Activated CD8-positive, alpha-beta T cell treated with anti-CD3 and anti-CD28 coated beads, Interleukin-2, amount 10 ng/mL, durations not matched to agents 7 days and 5 days (primary cell): ENCODE measurements around the gene LITAFD. TPM values are rescaled to one million over a fixed set of nuclear protein-coding genes. Genes with fewer than 3 reads are reported as not detected.
"Not testable (repeated sequence)": the region's sequence is repeated elsewhere in the genome, so short reads cannot be mapped to it uniquely, and the experiment has no call there.

Experiments used
- ATAC-seq: fragments of 150-1000 bp; cut with Tn5 transposase; one replicate; pipeline ENCODE4 v1.10.0; 2021; ENCODE audit warnings: moderate library complexity
- CTCF ChIA-PET: fragments of 350-600 bp; sonication (Branson Sonifier 250); formaldehyde crosslinking; loops from one replicate; lab custom pipeline; 2021; ENCODE audit warnings: antibody characterized with exemption; lab: Charles Lee
- POLR2A ChIA-PET: fragments of 350-600 bp; sonication (Branson Sonifier 250); formaldehyde crosslinking; loops from one replicate; lab custom pipeline; 2021; ENCODE audit warnings: antibody characterized with exemption; lab: Charles Lee
- DNase-seq: peaks from one replicate; pipeline ENCODE4 v3.0.0-alpha.2; 2020
- H3K27ac Mint-ChIP-seq: one replicate; pipeline ENCODE4 v1.8.0; 2021; ENCODE audit warnings: mild to moderate bottlenecking, mixed read lengths
- H3K27me3 Mint-ChIP-seq: one replicate; pipeline ENCODE4 v1.8.0; 2021; ENCODE audit warnings: low read depth, mixed read lengths
- H3K36me3 Mint-ChIP-seq: one replicate; pipeline ENCODE4 v1.8.0; 2021; ENCODE audit warnings: low read depth, mixed read lengths
- H3K4me1 Mint-ChIP-seq: one replicate; pipeline ENCODE4 v1.8.0; 2021; ENCODE audit warnings: low read depth, mixed read lengths
- H3K4me3 Mint-ChIP-seq: one replicate; pipeline ENCODE4 v1.8.0; 2021; ENCODE audit warnings: mild to moderate bottlenecking, mixed read lengths
- H3K9me3 Mint-ChIP-seq: one replicate; pipeline ENCODE4 v1.8.0; 2022; ENCODE audit warnings: mixed read lengths; ENCODE audit not compliant: insufficient read depth
- total RNA-seq, 2 experiments: library from RNA; stranded (reverse); gene quantifications; one replicate each; pipeline ENCODE4 v1.2.3, GENCODE V29; 2021

Gene LITAFD
- total RNA-seq, 2 experiments from 2014 or later, result not detected

GRCh38 chr16:8874388-8874787, 7.8 kb upstream of the LITAFD start:
- ATAC-seq, result no peak
- Mint-ChIP-seq H3K9me3 (no peaks in the 10 kb centered on the region), H3K36me3 (no peaks in the 10 kb centered on the region), H3K27me3 (no peaks in the 10 kb centered on the region), H3K4me3 (no peak overlapping the region), H3K4me1 (peaks cover 45% of the 10 kb centered on the region), H3K27ac (peak overlapping the region; percentile 74)
- no peak for DNase-seq
- ChIA-PET CTCF (interaction anchor here (0.7 to 2.0 kb wide), 9 partner anchors 9 to 307 kb away, joined by 3 to 5 read pairs (median 4); no protein-coding TSS in a partner anchor), POLR2A (interaction anchor here (0.5 kb wide), 1 partner anchor 15 kb away, joined by 3 read pairs; no protein-coding TSS in a partner anchor)

- ATAC-seq, H3K36me3 Mint-ChIP-seq, DNase-seq, POLR2A ChIA-PET, H3K4me3 Mint-ChIP-seq, H3K9me3 Mint-ChIP-seq, H3K27ac Mint-ChIP-seq, H3K27me3 Mint-ChIP-seq: not testable (repeated sequence)
- CTCF ChIA-PET, result interaction anchor here (1.0 kb wide), 1 partner anchor 61 kb away, joined by 3 read pairs; no protein-coding TSS in a partner anchor
- peaks cover 42% of the 10 kb centered on the region for H3K4me1 Mint-ChIP-seq
These were observed 6.8 kb upstream of the LITAFD start for GRCh38 chr16:8875317-8875716.

GRCh38 chr16:8877894-8878522, 4.1 kb upstream of the LITAFD start:
- peaks cover 33% of the 10 kb centered on the region for H3K4me1 Mint-ChIP-seq
- H3K4me3 Mint-ChIP-seq, result no peak overlapping the region
- CTCF ChIA-PET, result interaction anchor here (0.7 to 4.1 kb wide), 4 partner anchors 7 to 311 kb away, joined by 3 to 34 read pairs (median 12); partner anchors contain the start of gene CARHSP1
- H3K9me3 Mint-ChIP-seq, result no peaks in the 10 kb centered on the region
- no peaks in the 10 kb centered on the region for H3K36me3 Mint-ChIP-seq
- POLR2A ChIA-PET, result interaction anchor here (2.0 kb wide), 1 partner anchor 10 kb away, joined by 13 read pairs; the partner anchor contains the start of gene CARHSP1
- ATAC-seq, result peak; percentile 24
- H3K27ac Mint-ChIP-seq, result peak overlapping the region; percentile 10
- DNase-seq, result no peak
- H3K27me3 Mint-ChIP-seq, result no peaks in the 10 kb centered on the region

GRCh38 chr16:8878523-8878911, 3.6 kb upstream of the LITAFD start:
- Mint-ChIP-seq H3K27ac (no peak overlapping the region), H3K9me3 (no peaks in the 10 kb centered on the region), H3K4me3 (no peak overlapping the region), H3K4me1 (peaks cover 31% of the 10 kb centered on the region), H3K27me3 (no peaks in the 10 kb centered on the region), H3K36me3 (no peaks in the 10 kb centered on the region)
- ChIA-PET POLR2A (interaction anchor here (2.0 kb wide), 1 partner anchor 10 kb away, joined by 13 read pairs; the partner anchor contains the start of gene CARHSP1), CTCF (interaction anchor here (0.7 to 4.1 kb wide), 6 partner anchors 7 to 311 kb away, joined by 4 to 34 read pairs (median 16); partner anchors contain the start of genes CARHSP1, PMM2 and TMEM186)
- no peak for DNase-seq
- ATAC-seq, result no peak

GRCh38 chr16:8880839-8881510, 1.2 kb upstream of the LITAFD start:
- no peak for ATAC-seq
- DNase-seq, result no peak
- Mint-ChIP-seq H3K9me3 (no peaks in the 10 kb centered on the region), H3K27me3 (peaks cover 5% of the 10 kb centered on the region), H3K27ac (no peak overlapping the region), H3K4me1 (peaks cover 23% of the 10 kb centered on the region), H3K36me3 (no peaks in the 10 kb centered on the region), H3K4me3 (no peak overlapping the region)
- CTCF ChIA-PET, result interaction anchor here (0.6 to 4.1 kb wide), 33 partner anchors 8 to 314 kb away, joined by 3 to 34 read pairs (median 5); partner anchors contain the start of genes CARHSP1, PMM2 and TMEM186
- POLR2A ChIA-PET, result interaction anchor here (1.3 to 2.5 kb wide), 3 partner anchors 12 to 312 kb away, joined by 3 to 12 read pairs (median 4); partner anchors contain the start of genes CARHSP1, PMM2 and TMEM186

GRCh38 chr16:8882725-8883377, 700 bp downstream of the LITAFD start:
- Mint-ChIP-seq H3K4me1 (peaks cover 23% of the 10 kb centered on the region), H3K4me3 (no peak overlapping the region), H3K9me3 (no peaks in the 10 kb centered on the region), H3K27me3 (peaks cover 5% of the 10 kb centered on the region), H3K27ac (no peak overlapping the region), H3K36me3 (peaks cover 5% of the 10 kb centered on the region)
- POLR2A ChIA-PET, result interaction anchor here (2.2 kb wide), 1 partner anchor 14 kb away, joined by 6 read pairs; the partner anchor contains the start of gene CARHSP1
- no peak for ATAC-seq
- CTCF ChIA-PET, result interaction anchor here (2.0 kb wide), 1 partner anchor 9 kb away, joined by 5 read pairs; no protein-coding TSS in a partner anchor
- DNase-seq, result no peak

- H3K36me3 Mint-ChIP-seq, result peaks cover 16% of the 10 kb centered on the region
- POLR2A ChIA-PET, result interaction anchor here (1.0 to 1.2 kb wide), 2 partner anchors 9 to 17 kb away, joined by 3 read pairs; partner anchors contain the start of gene CARHSP1
- no peaks in the 10 kb centered on the region for H3K9me3 Mint-ChIP-seq
- CTCF ChIA-PET, result interaction anchor here (0.9 kb wide), 1 partner anchor 249 kb away, joined by 3 read pairs; no protein-coding TSS in a partner anchor
- no peak overlapping the region for H3K27ac Mint-ChIP-seq
- DNase-seq (no peak), ATAC-seq (peak; percentile 21)
- H3K4me3 Mint-ChIP-seq, result no peak overlapping the region
- peaks cover 9% of the 10 kb centered on the region for H3K4me1 Mint-ChIP-seq
- H3K27me3 Mint-ChIP-seq, result peaks cover 5% of the 10 kb centered on the region
These were observed 3.8 kb downstream of the LITAFD start for GRCh38 chr16:8885674-8886592.

- no peak overlapping the region for H3K4me3 Mint-ChIP-seq
- POLR2A ChIA-PET, result interaction anchor here (1.2 kb wide), 1 partner anchor 8 kb away, joined by 3 read pairs; no protein-coding TSS in a partner anchor
- ATAC-seq (no peak), DNase-seq (no peak)
- H3K27ac Mint-ChIP-seq, result peak overlapping the region; percentile 32
- H3K9me3 Mint-ChIP-seq, result no peaks in the 10 kb centered on the region
- peaks cover 24% of the 10 kb centered on the region for H3K36me3 Mint-ChIP-seq
- CTCF ChIA-PET, result interaction anchor here (0.9 to 4.1 kb wide), 2 partner anchors 7 to 248 kb away, joined by 3 to 19 read pairs; no protein-coding TSS in a partner anchor
- peaks cover 5% of the 10 kb centered on the region for H3K27me3 Mint-ChIP-seq
- peaks cover 9% of the 10 kb centered on the region for H3K4me1 Mint-ChIP-seq
These were observed 4.7 kb downstream of the LITAFD start for GRCh38 chr16:8886593-8887430.

- Mint-ChIP-seq H3K4me1 (peaks cover 9% of the 10 kb centered on the region), H3K4me3 (no peak overlapping the region), H3K36me3 (peaks cover 29% of the 10 kb centered on the region), H3K9me3 (no peaks in the 10 kb centered on the region), H3K27ac (peak overlapping the region; percentile 32), H3K27me3 (peaks cover 5% of the 10 kb centered on the region)
- ATAC-seq, result no peak
- POLR2A ChIA-PET, result no interaction called here
- DNase-seq, result no peak
- CTCF ChIA-PET, result interaction anchor here (4.1 kb wide), 1 partner anchor 8 kb away, joined by 19 read pairs; no protein-coding TSS in a partner anchor
These were observed 5.2 kb downstream of the LITAFD start for GRCh38 chr16:8887431-8887765.
